Transverse colon (tissue), 4 donors: ENCODE data around the gene TCERG1L. TPM values are rescaled to one million over a fixed set of nuclear protein-coding genes. Genes with fewer than 3 reads are reported as not detected.

Source experiments
- DNase-seq: peaks from one replicate; pipeline ENCODE4 v3.0.0-alpha.2; 2019
- H3K27ac ChIP-seq, 4 donors: fragments of 200-600 bp; sonication (generic); 2 replicates each; pipeline ENCODE4 v1.5.1; 2016 to 2018; ENCODE audit warnings: inconsistent platforms in 4 of 4
- H3K27me3 ChIP-seq: fragments of 200-600 bp; sonication (generic); 2 replicates; pipeline ENCODE4 v1.5.1; 2017; ENCODE audit warnings: inconsistent platforms
- H3K36me3 ChIP-seq, 4 donors: fragments of 200-600 bp; sonication (generic); 2 replicates each; pipeline ENCODE4 v1.5.1; 2017 to 2019; ENCODE audit warnings: inconsistent platforms in 4 of 4
- H3K4me1 ChIP-seq, 4 donors: fragments of 200-600 bp; sonication (generic); 2 replicates each; pipeline ENCODE4 v1.5.1; 2017 to 2020; ENCODE audit warnings: inconsistent platforms in 4 of 4
- H3K4me3 ChIP-seq, 4 donors: fragments of 200-600 bp; sonication (generic); 1 replicate in 1 of 4; 2 replicates in 3 of 4; pipeline versions ENCODE4 v1.5.1 to v1.6.1; 2017 to 2019; ENCODE audit warnings: inconsistent platforms in 4 of 4
- H3K9me3 ChIP-seq, 2 donors: fragments of 200-600 bp; sonication (generic); 2 replicates each; pipeline ENCODE4 v1.5.1; 2017 to 2019; ENCODE audit warnings: inconsistent platforms in 2 of 2
- CTCF ChIP-seq, 5 experiments: fragments of 200-600 bp in 3 of 5; fragments of 450-650 bp in 2 of 5; sonication (generic) in 3 of 5; IDR thresholded peaks; 1 replicate in 2 of 5; 2 replicates in 3 of 5; pipeline ENCODE4 v1.5.1; 2016 to 2017; ENCODE audit warnings: antibody characterized with exemption in 5 of 5, inconsistent platforms in 3 of 5, mild to moderate bottlenecking in 2 of 5, moderate library complexity in 1 of 5
- EP300 ChIP-seq: sonication (generic); formaldehyde crosslinking; IDR thresholded peaks from one replicate; pipeline ENCODE4 v1.6.1; 2017; ENCODE audit warnings: antibody characterized with exemption, low read depth
- POLR2A ChIP-seq: fragments of 450-650 bp; IDR thresholded peaks from one replicate; pipeline ENCODE4 v1.6.1; 2016; ENCODE audit warnings: antibody characterized with exemption, mild to moderate bottlenecking, moderate library complexity
- POLR2AphosphoS5 ChIP-seq, 3 donors: sonication (generic); formaldehyde crosslinking; IDR thresholded peaks; one replicate each; pipeline ENCODE4 v1.6.1; 2016; ENCODE audit warnings: antibody characterized with exemption in 3 of 3
- WGBS, 2 donors: methylation state at CpG; one replicate each; pipeline ENCODE4 v1.1.5; 2018; ENCODE audit warnings: low coverage in 1 of 2; 5-methylcytosine and 5-hydroxymethylcytosine counted together
- in situ Hi-C, 4 donors: fragments of 200-750 bp; cut with MboI; loops; one replicate each; pipeline versions ENCODE4 v1.15.0 to v1.15.1; 2017; ENCODE audit warnings: low sequenced_read_pairs in 3 of 4, low pct_ligation_motif_present in 1 of 4, low pct_unique_long_range_greater_than_20kb in 1 of 4
- intact Hi-C: fragments of 100-400 bp; cut with DNase I; formaldehyde crosslinking; loops from one replicate; pipeline ENCODE4 v1.15.1; 2023; ENCODE audit warnings: low total_unique reads
- total RNA-seq, 4 donors: library from RNA; depleted of rRNA; stranded (reverse); fragments of >200 nt; gene quantifications; one replicate each; pipeline ENCODE4 v1.1.0, GENCODE V29; 2016

The TCERG1L gene
- total RNA-seq, 4 donors from 2014 or later: 0.16 TPM; not detected in 3

- intact Hi-C loops (no loop called here), in situ Hi-C loops (no loop called here)
- TF ChIP-seq EP300 (no peak), POLR2AphosphoS5 (IDR thresholded peaks at IDR 0.05) (no peak), POLR2A (no peak), CTCF (IDR thresholded peaks at IDR 0.05) (no peak)
- peaks cover 16% of the 10 kb centered on the region for H3K27me3 ChIP-seq
- H3K9me3 ChIP-seq: no peaks in the 10 kb centered on the region
- H3K27ac ChIP-seq: no peak overlapping the region
- no peak for DNase-seq
- WGBS, 2 donors: 71 to 90% methylated on average over 2 to 8 of the region's 8 CpGs
- H3K4me1 ChIP-seq: no peaks in the 10 kb centered on the region
- no peaks in the 10 kb centered on the region for H3K36me3 ChIP-seq
- no peak overlapping the region for H3K4me3 ChIP-seq
These were observed 7.3 kb upstream of the TCERG1L start for GRCh38 chr10:131318814-131319213.

- TF ChIP-seq CTCF (IDR thresholded peaks at IDR 0.05) (no peak), POLR2A (no peak), EP300 (no peak), POLR2AphosphoS5 (IDR thresholded peaks at IDR 0.05) (no peak)
- no peaks in the 10 kb centered on the region for H3K36me3 ChIP-seq
- WGBS, 2 donors: 72 to 75% methylated on average over 8 to 11 of the region's 11 CpGs
- H3K27me3 ChIP-seq: peaks cover 21% of the 10 kb centered on the region
- no peaks in the 10 kb centered on the region for H3K4me1 ChIP-seq
- no peak overlapping the region for H3K4me3 ChIP-seq
- intact Hi-C loops (no loop called here), in situ Hi-C loops (no loop called here)
- DNase-seq: no peak
- H3K27ac ChIP-seq: no peak overlapping the region
- H3K9me3 ChIP-seq: no peaks in the 10 kb centered on the region
These were observed 6.8 kb upstream of the TCERG1L start for GRCh38 chr10:131318291-131318690.

- in situ Hi-C loops (no loop called here), intact Hi-C loops (no loop called here)
- H3K27ac ChIP-seq: no peak overlapping the region
- no peak for DNase-seq
- WGBS, 2 donors: 76% methylated on average over 16 of the region's 16 CpGs; no CpG with 5 or more reads in 1 of the 2 donors
- no peak overlapping the region for H3K4me3 ChIP-seq
- no peak for TF ChIP-seq EP300
- no peak for TF ChIP-seq POLR2AphosphoS5 (IDR thresholded peaks at IDR 0.05)
- TF ChIP-seq CTCF (IDR thresholded peaks at IDR 0.05): no peak
- TF ChIP-seq POLR2A: no peak
- no peaks in the 10 kb centered on the region for H3K9me3 ChIP-seq
- H3K4me1 ChIP-seq: peaks cover 0 to 7% (median 3%) of the 10 kb centered on the region in 4 donors
- peaks cover 34% of the 10 kb centered on the region for H3K27me3 ChIP-seq
- H3K36me3 ChIP-seq: no peaks in the 10 kb centered on the region
These were observed 5.0 kb upstream of the TCERG1L start for GRCh38 chr10:131316321-131317075.

GRCh38 chr10:131315344-131315743 is 3.8 kb upstream of the TCERG1L start:
- Histone ChIP-seq H3K36me3 (no peaks in the 10 kb centered on the region), H3K9me3 (no peaks in the 10 kb centered on the region), H3K27ac (no peak overlapping the region), H3K27me3 (peaks cover 38% of the 10 kb centered on the region), H3K4me3 (no peak overlapping the region), H3K4me1 (peaks cover 0 to 11% (median 5%) of the 10 kb centered on the region in 4 donors)
- in situ Hi-C loops: no loop called here
- DNase-seq: no peak
- intact Hi-C loops: no loop called here
- 56 to 69% methylated on average over 8 to 9 of the region's 9 CpGs for WGBS, 2 donors
- TF ChIP-seq POLR2A (no peak), CTCF (IDR thresholded peaks at IDR 0.05) (no peak), EP300 (no peak), POLR2AphosphoS5 (IDR thresholded peaks at IDR 0.05) (no peak)
